ENCODE measurements around the gene GSTO2. TPM values are rescaled to one million over a fixed set of nuclear protein-coding genes. Genes with fewer than 3 reads are reported as not detected.

The GSTO2 gene
- total RNA-seq, 1 experiment from 2014 or later, result 1.7 TPM

GRCh38 chr10:104279550-104280259 is 10.7 kb downstream of the GSTO2 start:
- no peak for DNase-seq (ENCODE audit: low read depth)

- no peak for DNase-seq (ENCODE audit: low read depth)
Measured at GRCh38 chr10:104281694-104282093, 12.7 kb downstream of the GSTO2 start.

GRCh38 chr10:104284846-104285245 is 15.9 kb downstream of the GSTO2 start:
- no peak for DNase-seq (ENCODE audit: low read depth)

- no peak for DNase-seq (ENCODE audit: low read depth)
Measured at GRCh38 chr10:104286939-104287338, 18.0 kb downstream of the GSTO2 start.

GRCh38 chr10:104288355-104288754 is 19.4 kb downstream of the GSTO2 start:
- no peak for DNase-seq (ENCODE audit: low read depth)

- peak; percentile 89 for DNase-seq (ENCODE audit: low read depth)
Measured at GRCh38 chr10:104291439-104291951, 22.5 kb downstream of the GSTO2 start.

GRCh38 chr10:104293011-104293410 is 24.0 kb downstream of the GSTO2 start:
- peak; percentile 83 for DNase-seq (ENCODE audit: low read depth)

GRCh38 chr10:104293781-104294321 is 24.9 kb downstream of the GSTO2 start:
- DNase-seq (ENCODE audit: low read depth), result no peak

- DNase-seq (ENCODE audit: low read depth), result no peak
Measured at GRCh38 chr10:104296687-104297436, 27.9 kb downstream of the GSTO2 start.

- DNase-seq (ENCODE audit: low read depth), result peak; percentile 78
Measured at GRCh38 chr10:104297697-104298660, 29.0 kb downstream of the GSTO2 start.

GRCh38 chr10:104299031-104299904 is 30.3 kb downstream of the GSTO2 start:
- DNase-seq (ENCODE audit: low read depth), result peak; percentile 69

- DNase-seq (ENCODE audit: low read depth), result peak; percentile 99
Measured at GRCh38 chr10:104300002-104300735, 31.2 kb downstream of the GSTO2 start.

- DNase-seq (ENCODE audit: low read depth), result peak; percentile 99
Measured at GRCh38 chr10:104300736-104301292, 31.8 kb downstream of the GSTO2 start.

GRCh38 chr10:104301907-104302690 is 33.1 kb downstream of the GSTO2 start:
- peak; percentile 55 for DNase-seq (ENCODE audit: low read depth)

GRCh38 chr10:104303594-104304355 is 34.8 kb downstream of the GSTO2 start:
- DNase-seq (ENCODE audit: low read depth), result no peak

GRCh38 chr10:104304356-104304745 is 35.4 kb downstream of the GSTO2 start:
- no peak for DNase-seq (ENCODE audit: low read depth)

- no peak for DNase-seq (ENCODE audit: low read depth)
Measured at GRCh38 chr10:104304927-104305326, 35.9 kb downstream of the GSTO2 start.

All from HT1080 (cell line).